ENCODE results near the gene ZNF804B. TPM values are rescaled to one million over a fixed set of nuclear protein-coding genes. Genes with fewer than 3 reads are reported as not detected.

ZNF804B gene
- total and polyA plus RNA-seq, 2 of the 4 experiments (the other 2 are of a cell fraction): not detected

- no peak overlapping the region for H2BK20ac ChIP-seq (ENCODE audit: low read depth, low read length)
- H2BK5ac ChIP-seq (ENCODE audit: low read depth, low read length, poor library complexity, severe bottlenecking): no peak overlapping the region
- no peaks in the 10 kb centered on the region for H3K27me3 ChIP-seq (ENCODE audit: control insufficient read depth, insufficient read depth, low read length)
- no peaks in the 10 kb centered on the region for H4K20me1 ChIP-seq (ENCODE audit: insufficient read depth, low read length)
- H3K18ac ChIP-seq (ENCODE audit: low read depth, low read length): no peak overlapping the region
- no peak overlapping the region for H2BK120ac ChIP-seq (ENCODE audit: low read depth, low read length)
- no peak overlapping the region for H2AFZ ChIP-seq (replicated peaks; ENCODE audit: low read length, poor library complexity)
- WGBS, 2 experiments (ENCODE audit: extremely low coverage in 2 of 2, insufficient read length in 1 of 2): 67% methylated on average over 1 of the region's 5 CpGs; no CpG with 5 or more reads in 1 of the 2 experiments
- no peak for DNase-seq
- no TSS peak for BruUV-seq (replicated peaks)
- no peak overlapping the region for H4K91ac ChIP-seq (ENCODE audit: insufficient read depth, low read depth, low read length)
- no peak overlapping the region for H3K4me2 ChIP-seq (ENCODE audit: low read depth, low read length)
- no peaks in the 10 kb centered on the region for H3K4me1 ChIP-seq (ENCODE audit: control insufficient read depth, insufficient read depth, low read length)
- no peaks in the 10 kb centered on the region for H3K36me3 ChIP-seq (ENCODE audit: control insufficient read depth, insufficient read depth, low read length)
- no peak overlapping the region for H2BK15ac ChIP-seq (ENCODE audit: low read depth, low read length)
- ATAC-seq (ENCODE audit: low read depth): no peak
- no peak overlapping the region for H3K23ac ChIP-seq (ENCODE audit: low read depth, low read length)
- ChIA-PET CTCF (no interaction called here), POLR2A (ENCODE audit: unreplicated experiment) (no interaction called here)
- dilution Hi-C loops (cut with HindIII; ENCODE audit: low sequenced_read_pairs, unreplicated experiment): no loop called here
- H4K5ac ChIP-seq (ENCODE audit: low read depth, low read length): no peak overlapping the region
- TF ChIP-seq RCOR1 (IDR thresholded peaks at IDR 0.05; ENCODE audit: insufficient replicate concordance, low read length) (no peak), RAD21 (IDR thresholded peaks at IDR 0.05; ENCODE audit: low read length) (no peak), FOS (IDR thresholded peaks at IDR 0.05; ENCODE audit: low read depth, low read length) (no peak), RFX5 (IDR thresholded peaks at IDR 0.05; ENCODE audit: low read depth, low read length) (no peak), ELK1 (IDR thresholded peaks at IDR 0.05; ENCODE audit: borderline replicate concordance, low read depth, low read length) (no peak), MAFK (IDR thresholded peaks at IDR 0.05; ENCODE audit: low read depth, low read length) (no peak), NFE2L2 (IDR thresholded peaks at IDR 0.05; ENCODE audit: low read depth, low read length) (no peak), MXI1 (IDR thresholded peaks at IDR 0.05; ENCODE audit: borderline replicate concordance, low read depth, low read length) (no peak), USF2 (IDR thresholded peaks at IDR 0.05; ENCODE audit: low read depth, low read length) (no peak), POLR2A (IDR thresholded peaks at IDR 0.05; ENCODE audit: low read depth, low read length) (no peak), BHLHE40 (IDR thresholded peaks at IDR 0.05; ENCODE audit: low read depth, low read length) (no peak), SMC3 (IDR thresholded peaks at IDR 0.05; ENCODE audit: low read depth, low read length) (no peak), MAZ (IDR thresholded peaks at IDR 0.05; ENCODE audit: borderline replicate concordance, low read depth, low read length) (no peak), CTCF (conservative IDR thresholded peaks at IDR 0.05; ENCODE audit: low read depth, low read length) (no peak), CHD1 (IDR thresholded peaks at IDR 0.05; ENCODE audit: low read depth, low read length) (no peak), CEBPB (IDR thresholded peaks at IDR 0.05; ENCODE audit: low read depth, low read length) (no peak)
- H3K14ac ChIP-seq (replicated peaks; ENCODE audit: low read depth, low read length): no peak overlapping the region
- no peak overlapping the region for H3K56ac ChIP-seq (ENCODE audit: extremely low read depth, insufficient read depth, low read length)
- H4K8ac ChIP-seq (ENCODE audit: low read depth in 2 of 2, low read length in 2 of 2): no peak overlapping the region
- in situ Hi-C loops (cut with MboI; ENCODE audit: low sequenced_read_pairs): no loop called here
- no peaks in the 10 kb centered on the region for H3K9me1 ChIP-seq (ENCODE audit: insufficient read depth, low read length)
- H3K4me3 ChIP-seq (ENCODE audit: insufficient read depth, low read depth, low read length): no peak overlapping the region
- H3K79me1 ChIP-seq (ENCODE audit: low read depth in 1 of 2, low read length in 2 of 2): no peaks in the 10 kb centered on the region
- H3K27ac ChIP-seq (ENCODE audit: insufficient read depth, low read length): no peak overlapping the region
- peaks cover 7% of the 10 kb centered on the region; the same call in 1 of the 2 replicates for H3K9me3 ChIP-seq (ENCODE audit: control insufficient read depth, insufficient read depth, low read length)
- no peak overlapping the region for H2AK9ac ChIP-seq (replicated peaks; ENCODE audit: low read depth, low read length, poor library complexity)
- no peak overlapping the region for H2AK5ac ChIP-seq (ENCODE audit: low read depth, low read length)
- H3K9ac ChIP-seq (ENCODE audit: low read depth, low read length): no peak overlapping the region
- no peak overlapping the region for H3K4ac ChIP-seq (ENCODE audit: low read depth, low read length)
- intact Hi-C loops (cut with micrococcal nuclease): no loop called here
Measured at GRCh38 chr7:89012016-89012415, 252.5 kb downstream of the ZNF804B start.
